Nucleus accumbens (tissue), 56 donors: Measurements from ENCODE around the gene DLG4.

Experiments
- DNase-seq, 56 donors: peaks; one replicate each; lab custom pipeline; 2025; lab: John Stamatoyannopoulos, UW

Gene DLG4

GRCh38 chr17:7235693-7236665 lies 16.3 kb upstream of the DLG4 start:
- DNase-seq: no peak

- DNase-seq: peak; percentile 51 to 98 (median 93)
Observed at GRCh38 chr17:7234083-7234951, 14.7 kb upstream of the DLG4 start, which contains the start of gene DVL2. TSS of gene DVL2 (minus strand) at chr17:7234517. CDS start at chr17:7234262, 255 bp downstream.

- no peak for DNase-seq
Observed at GRCh38 chr17:7233701-7234082, 14.1 kb upstream of the DLG4 start.

- no peak for DNase-seq
Observed at GRCh38 chr17:7232114-7232513, 12.5 kb upstream of the DLG4 start.

- no peak for DNase-seq
Observed at GRCh38 chr17:7229504-7229903, 9.9 kb upstream of the DLG4 start.

- DNase-seq: no peak
Observed at GRCh38 chr17:7228920-7229319, 9.3 kb upstream of the DLG4 start.

GRCh38 chr17:7226721-7227710 lies 7.4 kb upstream of the DLG4 start:
- DNase-seq: no peak

GRCh38 chr17:7225711-7226331 lies 6.2 kb upstream of the DLG4 start:
- no peak for DNase-seq

GRCh38 chr17:7224661-7225111 lies 5.0 kb upstream of the DLG4 start:
- DNase-seq: no peak

- no peak for DNase-seq
Observed at GRCh38 chr17:7224110-7224509, 4.5 kb upstream of the DLG4 start.

GRCh38 chr17:7223375-7223774 lies 3.7 kb upstream of the DLG4 start:
- DNase-seq: no peak

GRCh38 chr17:7222972-7223292 lies 3.3 kb upstream of the DLG4 start:
- DNase-seq: no peak

- no peak for DNase-seq
Observed at GRCh38 chr17:7222093-7222971, 2.7 kb upstream of the DLG4 start.

GRCh38 chr17:7221278-7222092 lies 1.8 kb upstream of the DLG4 start:
- no peak for DNase-seq

GRCh38 chr17:7220593-7221277 lies 1.1 kb upstream of the DLG4 start:
- DNase-seq: peak in 15 of 56 donors; percentile 16 to 60 (median 30)

- no peak for DNase-seq
Observed at GRCh38 chr17:7219229-7219811, 316 bp downstream of the DLG4 start.

GRCh38 chr17:7218758-7219157 lies 878 bp downstream of the DLG4 start:
- no peak for DNase-seq
